SU-DHL-6 (cell line): ENCODE measurements around the gene ABCB9.

Source experiments
- H2AFZ ChIP-seq: fragments of 200-600 bp; sonication (generic); 2 replicates; pipeline ENCODE4 v1.6.1; 2014; ENCODE audit warnings: low read depth, mild to moderate bottlenecking, moderate library complexity, mixed read lengths, antibody characterized with exemption, low read length; ENCODE audit not compliant: severe bottlenecking
- H3F3A ChIP-seq: fragments of 200-600 bp; shearing (Covaris generic); 2 replicates; pipeline ENCODE4 v1.6.0; 2016; ENCODE audit warnings: antibody characterized with exemption, mild to moderate bottlenecking; ENCODE audit not compliant: insufficient read depth
- H3K27ac ChIP-seq: fragments of 200-600 bp; sonication (generic); 2 replicates; pipeline ENCODE4 v1.5.1; 2016; ENCODE audit warnings: low read depth, mild to moderate bottlenecking, low read length, moderate library complexity, mixed read lengths
- H3K27me3 ChIP-seq: fragments of 200-600 bp; sonication (generic), shearing (Covaris generic); 2 replicates; pipeline ENCODE4 v1.6.0; 2014; ENCODE audit warnings: mild to moderate bottlenecking, low read length
- H3K36me3 ChIP-seq: fragments of 200-600 bp; sonication (generic); 2 replicates; pipeline ENCODE4 v1.6.1; 2014; ENCODE audit warnings: mild to moderate bottlenecking, low read length, mixed read lengths
- H3K4me2 ChIP-seq: fragments of 300-600, 200-600 bp; shearing (Covaris generic), sonication (generic); 2 replicates; pipeline ENCODE4 v1.6.0; 2014; ENCODE audit warnings: low read length, low read depth, mild to moderate bottlenecking; ENCODE audit not compliant: poor library complexity, severe bottlenecking
- H3K4me3 ChIP-seq: fragments of 200-600 bp; sonication (generic); 2 replicates; pipeline ENCODE4 v1.5.1; 2014; ENCODE audit warnings: antibody characterized with exemption, low read length, mild to moderate bottlenecking, mixed read lengths; ENCODE audit not compliant: insufficient read depth, poor library complexity, severe bottlenecking
- H3K79me2 ChIP-seq: fragments of 200-600 bp; sonication (generic); 2 replicates; pipeline ENCODE4 v1.6.1; 2014; ENCODE audit warnings: mild to moderate bottlenecking, low read length, moderate library complexity; ENCODE audit not compliant: insufficient read depth
- H3K9ac ChIP-seq: fragments of 200-600 bp; sonication (generic); 2 replicates; pipeline ENCODE4 v1.7.0; 2014; ENCODE audit warnings: mild to moderate bottlenecking, low read length
- H3K9me2 ChIP-seq: fragments of 200-600 bp; sonication (generic); replicated peaks from 2 replicates; pipeline ENCODE4 v1.6.1; 2014; ENCODE audit warnings: low read length; ENCODE audit not compliant: insufficient read depth
- H3K9me3 ChIP-seq: fragments of 200-600 bp; sonication (generic); 2 replicates; pipeline ENCODE4 v1.6.1; 2014; ENCODE audit warnings: low read length, mixed read lengths; ENCODE audit not compliant: insufficient read depth
- H4K20me1 ChIP-seq: fragments of 200-600 bp; sonication (generic); 2 replicates; pipeline ENCODE4 v1.6.1; 2014; ENCODE audit warnings: low read depth, mild to moderate bottlenecking, antibody characterized with exemption, low read length, moderate library complexity, mixed read lengths
- EZH2phosphoT487 ChIP-seq: fragments of 200-600 bp; sonication (generic), shearing (Covaris generic); conservative IDR thresholded peaks from 2 replicates; pipeline ENCODE4 v1.6.1; 2018; ENCODE audit warnings: mild to moderate bottlenecking, antibody characterized with exemption, low read length, moderate library complexity, mixed read lengths
- TF ChIP-seq, protein P1 (sequence below): fragments of 200-600 bp; sonication (generic); IDR thresholded peaks from one replicate; pipeline ENCODE4 v1.5.1; 2017; ENCODE audit warnings: antibody characterized with exemption, mild to moderate bottlenecking, low read length, moderate library complexity; ENCODE audit not compliant: insufficient read depth, poor library complexity, severe bottlenecking

The ABCB9 gene

DNA sequence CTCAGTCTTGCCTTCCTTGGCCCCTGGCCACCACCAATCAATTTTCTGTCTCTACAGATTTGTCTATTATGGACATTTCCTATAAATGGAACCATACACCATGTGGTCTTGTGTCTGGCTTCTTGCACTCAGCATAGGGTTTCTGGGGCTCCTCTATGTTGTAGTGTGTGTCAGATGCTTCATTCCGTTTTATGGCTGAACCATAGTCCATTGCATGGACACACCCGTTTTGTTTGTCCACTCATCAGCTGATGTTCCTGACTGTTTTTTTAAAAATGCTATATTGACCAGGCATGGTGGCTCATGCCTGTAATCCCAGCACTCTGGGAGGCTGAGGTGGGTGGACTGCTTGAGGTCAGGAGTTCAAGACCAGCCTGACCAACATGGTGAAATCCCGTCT, 35.2 kb upstream of the ABCB9 start:
- no peaks in the 10 kb centered on the region for H3K9me2 ChIP-seq
- no peak overlapping the region for H3K27ac ChIP-seq
- no peaks in the 10 kb centered on the region for H3K27me3 ChIP-seq
- no peaks in the 10 kb centered on the region for H4K20me1 ChIP-seq
- no peak overlapping the region for H3K4me2 ChIP-seq
- no peak overlapping the region for H3K4me3 ChIP-seq
- no peak overlapping the region for H3K9ac ChIP-seq
- H3K9me3 ChIP-seq = no peaks in the 10 kb centered on the region
- H2AFZ ChIP-seq = no peak overlapping the region
- H3K36me3 ChIP-seq = no peaks in the 10 kb centered on the region
- TF ChIP-seq, protein P1, sequence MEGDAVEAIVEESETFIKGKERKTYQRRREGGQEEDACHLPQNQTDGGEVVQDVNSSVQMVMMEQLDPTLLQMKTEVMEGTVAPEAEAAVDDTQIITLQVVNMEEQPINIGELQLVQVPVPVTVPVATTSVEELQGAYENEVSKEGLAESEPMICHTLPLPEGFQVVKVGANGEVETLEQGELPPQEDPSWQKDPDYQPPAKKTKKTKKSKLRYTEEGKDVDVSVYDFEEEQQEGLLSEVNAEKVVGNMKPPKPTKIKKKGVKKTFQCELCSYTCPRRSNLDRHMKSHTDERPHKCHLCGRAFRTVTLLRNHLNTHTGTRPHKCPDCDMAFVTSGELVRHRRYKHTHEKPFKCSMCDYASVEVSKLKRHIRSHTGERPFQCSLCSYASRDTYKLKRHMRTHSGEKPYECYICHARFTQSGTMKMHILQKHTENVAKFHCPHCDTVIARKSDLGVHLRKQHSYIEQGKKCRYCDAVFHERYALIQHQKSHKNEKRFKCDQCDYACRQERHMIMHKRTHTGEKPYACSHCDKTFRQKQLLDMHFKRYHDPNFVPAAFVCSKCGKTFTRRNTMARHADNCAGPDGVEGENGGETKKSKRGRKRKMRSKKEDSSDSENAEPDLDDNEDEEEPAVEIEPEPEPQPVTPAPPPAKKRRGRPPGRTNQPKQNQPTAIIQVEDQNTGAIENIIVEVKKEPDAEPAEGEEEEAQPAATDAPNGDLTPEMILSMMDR = no peak
- TF ChIP-seq EZH2phosphoT487 = no peak
- no peaks in the 10 kb centered on the region for H3K79me2 ChIP-seq
- no peaks in the 10 kb centered on the region for H3F3A ChIP-seq

- Histone ChIP-seq H3K79me2 (no peaks in the 10 kb centered on the region), H3K9me3 (no peaks in the 10 kb centered on the region), H3K27ac (no peak overlapping the region), H3F3A (no peaks in the 10 kb centered on the region), H3K27me3 (no peaks in the 10 kb centered on the region), H3K36me3 (no peaks in the 10 kb centered on the region), H3K9me2 (no peaks in the 10 kb centered on the region), H3K9ac (no peak overlapping the region), H3K4me3 (no peak overlapping the region), H2AFZ (no peak overlapping the region), H3K4me2 (no peak overlapping the region), H4K20me1 (no peaks in the 10 kb centered on the region)
- TF ChIP-seq, protein P1 = no peak
- no peak for TF ChIP-seq EZH2phosphoT487
Measured at GRCh38 chr12:123000578-123000977, 34.3 kb upstream of the ABCB9 start.

- Histone ChIP-seq H3K36me3 (no peaks in the 10 kb centered on the region), H3K4me2 (no peak overlapping the region), H3K9me2 (no peaks in the 10 kb centered on the region), H3K27ac (no peak overlapping the region), H3K9me3 (no peaks in the 10 kb centered on the region), H3K79me2 (no peaks in the 10 kb centered on the region), H3K4me3 (no peak overlapping the region), H3K9ac (no peak overlapping the region), H4K20me1 (no peaks in the 10 kb centered on the region), H3K27me3 (no peaks in the 10 kb centered on the region), H3F3A (no peaks in the 10 kb centered on the region), H2AFZ (no peak overlapping the region)
- no peak for TF ChIP-seq EZH2phosphoT487
- TF ChIP-seq, protein P1 = no peak
Measured at GRCh38 chr12:122999986-123000420, 33.7 kb upstream of the ABCB9 start.
